Spleen (tissue), 7 donors: ENCODE measurements around the gene SIPA1L3.
A peak's percentile ranks its signal among the peaks of the same experiment; 100 is the strongest.

ENCODE experiments used
- POLR2A ChIP-seq, 3 donors: fragments of 450-650 bp; IDR thresholded peaks; one replicate each; pipeline ENCODE4 v1.5.1; 2017; ENCODE audit warnings: antibody characterized with exemption in 3 of 3, mild to moderate bottlenecking in 1 of 3
- POLR2AphosphoS5 ChIP-seq, 3 donors: sonication (generic); formaldehyde crosslinking; IDR thresholded peaks; one replicate each; pipeline ENCODE4 v1.5.1; 2017; ENCODE audit warnings: antibody characterized with exemption in 3 of 3
- TF ChIP-seq, protein P1 (sequence below), 11 experiments: fragments of 200-600 bp in 7 of 11; fragments of 450-650 bp in 4 of 11; sonication (generic) in 4 of 11; IDR thresholded peaks in 8 of 11; conservative IDR thresholded peaks in 3 of 11; 1 replicate in 7 of 11; 2 replicates in 4 of 11; pipeline versions ENCODE4 v1.4.0 to v1.8.0; 2016 to 2021; ENCODE audit warnings: antibody characterized with exemption in 11 of 11, inconsistent platforms in 4 of 11, mild to moderate bottlenecking in 1 of 11
- donor health status: DM: no; HTN: no; CAD: no; lungs with moderate emphysema.
- donor health status: DM: no; HTN: no; CAD: no.
- donor health status: DM: no; HTN: no; CAD: no.

DNA sequence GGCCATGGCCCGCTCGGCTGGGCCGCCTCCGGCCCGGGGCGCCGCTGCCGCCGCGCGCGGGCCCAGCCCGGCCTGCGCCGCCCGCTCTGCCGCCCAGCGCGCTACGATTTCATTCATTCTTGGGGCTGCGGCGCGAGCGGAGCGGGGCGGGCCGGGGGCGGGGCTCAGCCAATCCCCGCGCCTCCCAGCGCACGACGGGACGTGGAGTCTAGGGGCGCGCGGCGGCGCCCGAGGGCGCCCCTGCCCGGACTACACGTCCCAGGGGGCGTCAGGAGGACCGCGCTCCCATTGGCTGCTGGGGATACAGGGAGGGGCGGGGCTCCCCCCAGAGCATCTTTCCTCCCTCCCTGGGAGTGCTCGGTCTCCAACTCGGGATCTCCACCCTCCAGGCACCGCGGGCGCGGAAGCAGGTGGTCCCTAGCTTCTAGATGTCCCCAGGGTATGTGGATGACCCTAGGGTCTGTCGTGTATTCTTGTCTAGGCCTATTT is 322.6 kb downstream of the SIPA1L3 start:
- TF ChIP-seq, protein P1, sequence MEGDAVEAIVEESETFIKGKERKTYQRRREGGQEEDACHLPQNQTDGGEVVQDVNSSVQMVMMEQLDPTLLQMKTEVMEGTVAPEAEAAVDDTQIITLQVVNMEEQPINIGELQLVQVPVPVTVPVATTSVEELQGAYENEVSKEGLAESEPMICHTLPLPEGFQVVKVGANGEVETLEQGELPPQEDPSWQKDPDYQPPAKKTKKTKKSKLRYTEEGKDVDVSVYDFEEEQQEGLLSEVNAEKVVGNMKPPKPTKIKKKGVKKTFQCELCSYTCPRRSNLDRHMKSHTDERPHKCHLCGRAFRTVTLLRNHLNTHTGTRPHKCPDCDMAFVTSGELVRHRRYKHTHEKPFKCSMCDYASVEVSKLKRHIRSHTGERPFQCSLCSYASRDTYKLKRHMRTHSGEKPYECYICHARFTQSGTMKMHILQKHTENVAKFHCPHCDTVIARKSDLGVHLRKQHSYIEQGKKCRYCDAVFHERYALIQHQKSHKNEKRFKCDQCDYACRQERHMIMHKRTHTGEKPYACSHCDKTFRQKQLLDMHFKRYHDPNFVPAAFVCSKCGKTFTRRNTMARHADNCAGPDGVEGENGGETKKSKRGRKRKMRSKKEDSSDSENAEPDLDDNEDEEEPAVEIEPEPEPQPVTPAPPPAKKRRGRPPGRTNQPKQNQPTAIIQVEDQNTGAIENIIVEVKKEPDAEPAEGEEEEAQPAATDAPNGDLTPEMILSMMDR (IDR thresholded peaks at IDR 0.05 in 8 of 11, conservative IDR thresholded peaks at IDR 0.05 in 3 of 11), result no peak
- TF ChIP-seq POLR2A (IDR thresholded peaks at IDR 0.05) (no peak), POLR2AphosphoS5 (IDR thresholded peaks at IDR 0.05) (peak in 2 of 3 donors; percentile 8 to 15)
